H1 (cell line): Measurements from ENCODE around the gene TUBGCP3.

Experiments used
- BRCA1 ChIP-seq: IDR thresholded peaks from 2 replicates; pipeline ENCODE4 v1.6.1; 2012; ENCODE audit warnings: low read depth, low read length, improper control_type of control experiment
- CEBPB ChIP-seq: IDR thresholded peaks from 2 replicates; pipeline ENCODE4 v1.6.1; 2012; ENCODE audit warnings: low read depth, low read length
- CTCF ChIP-seq, 3 experiments: IDR thresholded peaks; 1 replicate in 2 of 3; 2 replicates in 1 of 3; pipeline versions ENCODE4 v1.5.1 to v1.6.1; 2011; ENCODE audit warnings: low read length in 3 of 3, mild to moderate bottlenecking in 3 of 3, inconsistent platforms in 2 of 3, low read depth in 1 of 3, moderate library complexity in 1 of 3; ENCODE audit not compliant: insufficient read depth in 1 of 3; ENCODE audit errors: control extremely low read depth in 1 of 3
- EP300 ChIP-seq, 2 experiments: IDR thresholded peaks; 1 replicate in 1 of 2; 2 replicates in 1 of 2; pipeline ENCODE4 v1.6.1; 2011 to 2012; ENCODE audit warnings: low read depth in 2 of 2, low read length in 2 of 2, mild to moderate bottlenecking in 2 of 2, borderline replicate concordance in 1 of 2, inconsistent platforms in 1 of 2, moderate library complexity in 1 of 2
- EZH2 ChIP-seq: fragments of 200-600 bp; sonication (generic); IDR thresholded peaks from 2 replicates; pipeline ENCODE4 v1.7.1; 2012; ENCODE audit warnings: low read depth, mild to moderate bottlenecking, moderate library complexity, low read length, inconsistent platforms; ENCODE audit not compliant: severe bottlenecking
- POLR2A ChIP-seq, 2 experiments: IDR thresholded peaks; 1 replicate in 1 of 2; 2 replicates in 1 of 2; pipeline ENCODE4 v1.6.1; 2011; ENCODE audit warnings: low read depth in 2 of 2, low read length in 2 of 2, mild to moderate bottlenecking in 2 of 2; ENCODE audit errors: control extremely low read depth in 1 of 2
- POLR2AphosphoS5 ChIP-seq: IDR thresholded peaks from 2 replicates; pipeline ENCODE4 v1.6.1; 2011; ENCODE audit warnings: low read depth, low read length
- TAF1 ChIP-seq: IDR thresholded peaks from 2 replicates; pipeline ENCODE4 v1.6.1; 2011; ENCODE audit warnings: mild to moderate bottlenecking, low read depth, low read length

DNA sequence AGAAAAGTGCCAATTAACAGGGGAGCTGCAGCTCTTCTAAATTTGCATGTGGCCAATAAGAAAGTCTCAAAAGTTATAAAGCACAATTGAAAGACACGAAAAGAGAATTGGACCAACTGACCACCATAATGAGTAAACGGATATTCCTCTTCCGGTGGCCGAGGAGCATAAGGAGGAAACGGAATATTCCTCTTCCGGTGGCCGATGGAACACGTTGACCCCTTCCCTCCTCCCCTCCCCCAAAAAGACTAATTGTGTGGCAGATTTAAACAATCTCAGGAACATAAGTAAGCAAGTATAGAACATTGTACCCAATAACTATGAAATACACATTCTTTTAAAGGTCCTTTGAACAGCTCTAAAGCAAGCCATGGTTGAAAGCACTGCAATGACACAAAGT is 41.2 kb upstream of the TUBGCP3 start:
- no peak for TF ChIP-seq EP300 (IDR thresholded peaks at IDR 0.05; ENCODE audit: borderline replicate concordance in 1 of 2, low read depth in 2 of 2, low read length in 2 of 2)
- no peak for TF ChIP-seq POLR2AphosphoS5
- no peak for TF ChIP-seq CTCF (IDR thresholded peaks at IDR 0.05; ENCODE audit: control extremely low read depth in 1 of 3, insufficient read depth in 1 of 3, low read depth in 1 of 3, low read length in 3 of 3)
- no peak for TF ChIP-seq POLR2A (IDR thresholded peaks at IDR 0.05; ENCODE audit: control extremely low read depth in 1 of 2, low read depth in 2 of 2, low read length in 2 of 2)
- no peak for TF ChIP-seq CEBPB
- no peak for TF ChIP-seq EZH2
- no peak for TF ChIP-seq TAF1
- no peak for TF ChIP-seq BRCA1
